Common myeloid progenitor, CD34-positive (primary cell): Measurements from ENCODE around the gene NKAIN1.
A peak's percentile ranks its signal among the peaks of the same experiment; 100 is the strongest.
"Not testable (repeated sequence)": the region's sequence is repeated elsewhere in the genome, so short reads cannot be mapped to it uniquely, and the experiment has no call there.

Experiments
- CTCF ChIA-PET: fragments of 350-600 bp; sonication (Branson Sonifier 250); formaldehyde crosslinking; loops from one replicate; lab custom pipeline; 2021; ENCODE audit warnings: antibody characterized with exemption; lab: Charles Lee
- POLR2A ChIA-PET: fragments of 350-600 bp; sonication (Branson Sonifier 250); formaldehyde crosslinking; loops from one replicate; lab custom pipeline; 2021; ENCODE audit warnings: antibody characterized with exemption; lab: Charles Lee
- DNase-seq, 3 donors: peaks; one replicate each; pipeline versions ENCODE4 v3.0.0 to v3.0.0-alpha.2; 2013
- H3K27ac ChIP-seq, 2 experiments: 1 replicate in 1 of 2; 2 replicates in 1 of 2; pipeline ENCODE4 v1.7.0; 2013; ENCODE audit warnings: inconsistent platforms in 2 of 2, low read length in 2 of 2, mild to moderate bottlenecking in 2 of 2, low read depth in 1 of 2, moderate library complexity in 1 of 2; ENCODE audit not compliant: severe bottlenecking in 2 of 2, insufficient read depth in 1 of 2, poor library complexity in 1 of 2
- H3K27me3 ChIP-seq, 5 experiments: replicated peaks in 2 of 5; 1 replicate in 3 of 5; 2 replicates in 2 of 5; pipeline versions ENCODE4 v1.6.1 to v1.7.0; 2013; ENCODE audit warnings: low read length in 4 of 5, mild to moderate bottlenecking in 2 of 5, moderate library complexity in 2 of 5, inconsistent platforms in 1 of 5; ENCODE audit not compliant: insufficient read depth in 5 of 5, control insufficient read depth in 4 of 5
- H3K36me3 ChIP-seq, 4 experiments: 1 replicate in 2 of 4; 2 replicates in 2 of 4; pipeline versions ENCODE4 v1.6.1 to v1.7.0; 2013; ENCODE audit warnings: low read length in 3 of 4, control low read depth in 1 of 4, mild to moderate bottlenecking in 1 of 4; ENCODE audit not compliant: control insufficient read depth in 4 of 4, insufficient read depth in 4 of 4
- H3K4me1 ChIP-seq, 4 experiments: 1 replicate in 3 of 4; 2 replicates in 1 of 4; pipeline versions ENCODE4 v1.6.1 to v1.7.1; 2013; ENCODE audit warnings: low read length in 3 of 4, mild to moderate bottlenecking in 3 of 4, control low read depth in 1 of 4, inconsistent platforms in 1 of 4, moderate library complexity in 1 of 4; ENCODE audit not compliant: control insufficient read depth in 4 of 4, insufficient read depth in 4 of 4; ENCODE audit errors: control extremely low read depth in 1 of 4
- H3K4me3 ChIP-seq, 7 experiments: 1 replicate in 4 of 7; 2 replicates in 3 of 7; pipeline versions ENCODE4 v1.5.1 to v1.7.0; 2013; ENCODE audit warnings: mild to moderate bottlenecking in 7 of 7, low read length in 6 of 7, moderate library complexity in 6 of 7, inconsistent platforms in 2 of 7, low read depth in 2 of 7, control low read depth in 1 of 7; ENCODE audit not compliant: insufficient read depth in 4 of 7, control insufficient read depth in 1 of 7; ENCODE audit errors: extremely low read depth in 1 of 7
- H3K9me3 ChIP-seq, 5 experiments: 1 replicate in 4 of 5; 2 replicates in 1 of 5; pipeline versions ENCODE4 v1.6.1 to v1.7.1; 2013; ENCODE audit warnings: low read length in 4 of 5, mild to moderate bottlenecking in 2 of 5, inconsistent platforms in 1 of 5, low read depth in 1 of 5, moderate library complexity in 1 of 5; ENCODE audit not compliant: control insufficient read depth in 4 of 5, insufficient read depth in 2 of 5; ENCODE audit errors: control extremely low read depth in 1 of 5
- WGBS: methylation state at CpG from one replicate; pipeline ENCODE4 v1.1.5; 2013; ENCODE audit not compliant: insufficient coverage; 5-methylcytosine and 5-hydroxymethylcytosine counted together

The NKAIN1 gene

DNA sequence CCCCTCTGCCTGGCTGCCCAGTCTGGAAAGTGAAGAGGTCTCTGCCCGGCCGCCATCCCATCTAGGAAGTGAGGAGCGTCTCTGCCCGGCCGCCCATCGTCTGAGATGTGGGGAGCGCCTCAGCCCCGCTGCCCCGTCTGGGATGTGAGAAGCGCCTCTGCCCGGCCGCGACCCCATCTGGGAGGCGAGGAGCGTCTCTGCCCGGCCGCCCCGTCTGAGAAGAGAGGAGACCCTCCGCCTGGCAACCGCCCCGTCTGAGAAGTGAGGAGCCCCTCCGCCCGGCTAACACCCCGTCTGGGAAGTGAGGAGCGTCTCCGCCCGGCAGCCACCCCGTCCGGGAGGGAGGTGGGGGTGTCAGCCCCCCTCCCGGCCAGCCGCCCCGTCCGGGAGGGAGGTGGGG, 63.4 kb downstream of the NKAIN1 start:
- CTCF ChIA-PET, H3K4me1 ChIP-seq, H3K9me3 ChIP-seq, DNase-seq, H3K4me3 ChIP-seq, H3K36me3 ChIP-seq, H3K27ac ChIP-seq, POLR2A ChIA-PET: not testable (repeated sequence)
- H3K27me3 ChIP-seq: peaks cover 0 to 15% (median 5%) of the 10 kb centered on the region in 5 experiments
- WGBS: 98% methylated on average over 21 of the region's 33 CpGs

DNA sequence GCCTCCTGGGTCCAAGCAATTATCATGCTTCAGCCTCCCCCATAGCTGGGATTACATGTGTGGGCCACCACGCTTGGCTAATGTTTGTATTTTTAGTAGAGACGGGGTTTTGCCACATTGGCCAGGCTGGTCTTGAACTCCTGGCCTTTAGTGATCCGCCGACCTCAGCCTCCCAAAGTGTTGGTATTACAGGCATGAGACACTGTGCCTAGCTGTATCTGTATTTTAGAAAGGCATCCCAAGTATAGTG, 69.3 kb downstream of the NKAIN1 start:
- H3K4me3 ChIP-seq: no peak overlapping the region
- DNase-seq: no peak
- POLR2A ChIA-PET: interaction anchor here (0.8 kb wide), 1 partner anchor 8 kb away, joined by 4 read pairs; no protein-coding TSS in a partner anchor
- peaks cover 0 to 6% (median 5%) of the 10 kb centered on the region in 4 experiments for H3K4me1 ChIP-seq
- H3K9me3 ChIP-seq: peaks cover 0 to 1% (median 0%) of the 10 kb centered on the region in 5 experiments
- H3K27me3 ChIP-seq: no peaks in the 10 kb centered on the region
- H3K36me3 ChIP-seq: no peaks in the 10 kb centered on the region
- CTCF ChIA-PET: interaction anchor here (1.2 to 3.0 kb wide), 2 partner anchors 11 to 30 kb away, joined by 3 to 8 read pairs; no protein-coding TSS in a partner anchor
- 100% methylated on average over 2 of the region's 4 CpGs for WGBS
- peak overlapping the region in 1 of 2 experiments; percentile 51 for H3K27ac ChIP-seq

DNA sequence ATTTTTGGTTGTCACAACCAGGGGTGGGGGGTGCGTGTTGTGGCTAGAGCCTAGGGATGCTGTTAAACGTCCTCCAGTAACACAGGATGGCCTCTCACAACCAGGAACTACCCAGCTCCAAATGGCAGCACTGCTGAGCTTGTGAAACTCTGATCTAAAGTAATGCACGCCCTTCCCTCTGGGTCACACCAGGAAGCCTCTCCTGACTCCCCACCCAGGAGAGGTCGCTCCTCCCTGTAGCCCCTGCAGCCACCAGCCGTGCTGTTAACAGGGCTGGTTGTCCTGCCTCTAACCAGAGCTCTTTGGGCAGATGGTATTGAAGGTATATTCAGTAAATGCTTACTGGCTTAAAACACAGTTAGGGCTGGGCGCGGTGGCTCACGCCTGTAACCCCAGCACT, 73.2 kb downstream of the NKAIN1 start:
- no peak overlapping the region for H3K27ac ChIP-seq
- no peaks in the 10 kb centered on the region for H3K36me3 ChIP-seq
- no peaks in the 10 kb centered on the region for H3K9me3 ChIP-seq
- no peak overlapping the region for H3K4me3 ChIP-seq
- WGBS: 92% methylated on average over 7 of the region's 8 CpGs
- ChIA-PET CTCF (interaction anchor here (0.6 to 2.4 kb wide), 6 partner anchors 9 to 135 kb away, joined by 3 to 8 read pairs (median 6); no protein-coding TSS in a partner anchor), POLR2A (interaction anchor here (0.6 kb wide), 1 partner anchor 706 kb away, joined by 3 read pairs; no protein-coding TSS in a partner anchor)
- H3K27me3 ChIP-seq: no peaks in the 10 kb centered on the region
- no peak for DNase-seq
- H3K4me1 ChIP-seq: peaks cover 0 to 6% (median 5%) of the 10 kb centered on the region in 4 experiments

DNA sequence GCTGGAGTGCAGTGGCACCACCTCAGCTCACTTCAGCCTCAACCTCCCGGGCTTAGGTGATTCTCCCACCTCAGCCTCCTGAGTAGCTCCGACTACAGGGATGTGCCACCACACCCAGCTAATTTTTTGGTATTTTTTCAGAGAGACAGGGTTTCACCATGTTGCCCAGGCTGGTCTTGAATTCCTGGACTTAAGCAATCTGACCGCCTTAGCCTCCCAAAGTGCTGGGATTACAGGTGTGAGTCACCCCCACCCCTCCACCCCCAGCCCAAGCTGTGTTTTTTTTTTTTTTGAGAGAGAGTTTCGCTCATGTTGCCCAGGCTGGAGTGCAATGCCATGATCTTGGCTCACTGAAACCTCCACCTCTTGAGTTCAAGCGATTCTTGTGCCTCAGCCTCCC, 75.4 kb downstream of the NKAIN1 start:
- Histone ChIP-seq H3K4me3 (no peak overlapping the region), H3K27me3 (no peaks in the 10 kb centered on the region), H3K4me1 (no peaks in the 10 kb centered on the region), H3K36me3 (no peaks in the 10 kb centered on the region), H3K27ac (no peak overlapping the region), H3K9me3 (no peaks in the 10 kb centered on the region)
- POLR2A ChIA-PET: no interaction called here
- no peak for DNase-seq
- CTCF ChIA-PET: interaction anchor here (0.7 to 2.4 kb wide), 3 partner anchors 11 to 23 kb away, joined by 3 to 7 read pairs (median 4); no protein-coding TSS in a partner anchor
- WGBS: 83% methylated on average over 1 of the region's 5 CpGs

DNA sequence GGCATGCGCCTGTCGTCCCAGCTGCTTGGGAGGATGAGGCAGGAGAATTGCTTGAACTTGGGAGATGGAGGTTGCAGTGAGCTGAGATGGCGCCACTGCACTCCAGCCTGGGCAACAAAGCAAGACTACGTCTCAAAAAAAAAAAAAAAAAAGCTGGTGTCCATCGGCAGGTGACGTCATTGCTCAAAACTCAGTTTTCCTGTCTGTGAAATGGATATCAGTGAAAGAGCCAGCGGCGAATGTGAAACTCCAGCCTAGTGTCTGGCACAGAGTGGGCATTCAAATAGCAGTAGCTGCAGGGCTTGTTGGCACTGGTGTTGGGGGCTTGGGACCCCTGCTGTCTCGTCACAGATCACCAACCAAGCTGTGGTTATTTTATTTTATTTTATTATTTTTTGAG, 75.8 kb downstream of the NKAIN1 start:
- 97% methylated on average over 7 of the region's 9 CpGs for WGBS
- Histone ChIP-seq H3K9me3 (no peaks in the 10 kb centered on the region), H3K4me1 (no peaks in the 10 kb centered on the region), H3K36me3 (no peaks in the 10 kb centered on the region), H3K27me3 (no peaks in the 10 kb centered on the region), H3K4me3 (no peak overlapping the region), H3K27ac (no peak overlapping the region)
- ChIA-PET CTCF (interaction anchor here (0.7 to 2.4 kb wide), 3 partner anchors 11 to 23 kb away, joined by 3 to 7 read pairs (median 4); no protein-coding TSS in a partner anchor), POLR2A (no interaction called here)
- no peak for DNase-seq

DNA sequence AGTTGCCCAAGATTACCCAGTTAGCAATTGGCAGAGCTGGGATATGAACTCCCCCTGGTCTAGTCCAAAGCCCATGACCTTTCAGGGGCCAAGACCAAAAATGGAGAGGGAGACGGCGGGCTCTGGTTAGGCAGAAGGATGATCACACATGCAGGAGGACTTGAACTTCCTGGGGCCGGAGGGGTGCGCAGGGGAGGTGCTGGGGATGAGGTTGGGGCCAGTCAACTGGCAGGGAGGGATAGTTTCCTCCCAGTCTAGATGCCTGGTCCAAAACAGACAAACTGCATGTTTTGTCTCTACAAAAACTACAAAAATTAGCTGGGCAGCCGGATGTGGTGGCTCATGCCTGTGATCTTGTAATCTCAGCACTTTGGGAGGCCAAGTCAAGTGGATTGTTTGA, 78.1 kb downstream of the NKAIN1 start:
- no peaks in the 10 kb centered on the region for H3K9me3 ChIP-seq
- POLR2A ChIA-PET: interaction anchor here (0.7 kb wide), 1 partner anchor 14 kb away, joined by 4 read pairs; no protein-coding TSS in a partner anchor
- WGBS: 93% methylated on average over 5 of the region's 5 CpGs

DNA sequence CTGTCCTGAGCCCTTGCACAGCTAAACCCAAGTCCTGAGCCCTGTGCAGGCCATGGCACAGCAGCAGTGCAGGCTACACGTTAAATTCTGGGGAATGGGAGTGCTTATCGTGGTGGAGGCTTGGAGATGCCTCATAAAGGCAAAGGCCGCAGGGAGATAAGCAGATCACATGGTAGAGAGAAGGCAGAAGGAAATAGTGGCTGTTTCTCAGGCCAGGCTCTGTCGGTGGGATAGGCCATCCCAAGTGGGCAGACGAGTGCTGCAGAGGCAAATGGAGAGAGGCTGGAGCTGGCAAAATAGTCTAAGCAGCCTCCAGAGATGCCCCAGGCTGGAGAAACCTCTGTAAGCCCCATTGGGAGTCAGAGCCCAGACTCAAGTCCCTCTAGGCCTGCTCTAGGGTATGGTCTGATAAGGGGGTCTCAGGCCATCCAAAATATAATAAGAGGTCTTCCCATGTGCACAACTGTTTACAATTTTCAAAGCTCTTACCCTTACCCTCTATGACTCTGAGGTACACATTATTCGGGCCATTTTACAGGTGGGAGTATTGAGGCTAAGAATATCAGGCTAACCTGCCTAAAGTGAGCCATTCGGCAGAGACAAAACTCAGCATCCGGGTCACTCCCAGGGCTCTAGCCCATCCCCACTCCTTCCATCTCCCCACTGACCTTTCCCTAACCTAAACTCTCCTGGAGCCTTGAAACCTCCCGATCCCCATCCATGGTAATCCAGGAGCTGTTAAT, 79.6 kb downstream of the NKAIN1 start:
- Histone ChIP-seq H3K27ac (no peak overlapping the region), H3K36me3 (no peaks in the 10 kb centered on the region), H3K4me3 (no peak overlapping the region), H3K4me1 (peaks cover 0 to 9% (median 5%) of the 10 kb centered on the region in 4 experiments), H3K9me3 (no peaks in the 10 kb centered on the region), H3K27me3 (no peaks in the 10 kb centered on the region)
- WGBS: 89% methylated on average over 8 of the region's 9 CpGs
- CTCF ChIA-PET: interaction anchor here (1.2 to 1.8 kb wide), 2 partner anchors 9 to 15 kb away, joined by 3 to 5 read pairs; no protein-coding TSS in a partner anchor
- POLR2A ChIA-PET: no interaction called here
- no peak for DNase-seq

More for the DNA sequence above, 78.1 kb downstream of the NKAIN1 start:
- H3K27ac ChIP-seq: no peak overlapping the region
- DNase-seq: no peak
- H3K27me3 ChIP-seq: no peaks in the 10 kb centered on the region
- H3K4me3 ChIP-seq: no peak overlapping the region
- CTCF ChIA-PET: interaction anchor here (1.2 to 2.1 kb wide), 8 partner anchors 8 to 28 kb away, joined by 3 to 6 read pairs (median 4); no protein-coding TSS in a partner anchor
- no peaks in the 10 kb centered on the region for H3K4me1 ChIP-seq
- H3K36me3 ChIP-seq: no peaks in the 10 kb centered on the region
